HCEC 1CT (cell line): ENCODE measurements around the gene NVL.
A peak's percentile ranks its signal among the peaks of the same experiment; 100 is the strongest.

Experiments used
- DNase-seq: peaks from one replicate; pipeline ENCODE4 v3.0.0-alpha.2; 2017

Gene NVL

DNA sequence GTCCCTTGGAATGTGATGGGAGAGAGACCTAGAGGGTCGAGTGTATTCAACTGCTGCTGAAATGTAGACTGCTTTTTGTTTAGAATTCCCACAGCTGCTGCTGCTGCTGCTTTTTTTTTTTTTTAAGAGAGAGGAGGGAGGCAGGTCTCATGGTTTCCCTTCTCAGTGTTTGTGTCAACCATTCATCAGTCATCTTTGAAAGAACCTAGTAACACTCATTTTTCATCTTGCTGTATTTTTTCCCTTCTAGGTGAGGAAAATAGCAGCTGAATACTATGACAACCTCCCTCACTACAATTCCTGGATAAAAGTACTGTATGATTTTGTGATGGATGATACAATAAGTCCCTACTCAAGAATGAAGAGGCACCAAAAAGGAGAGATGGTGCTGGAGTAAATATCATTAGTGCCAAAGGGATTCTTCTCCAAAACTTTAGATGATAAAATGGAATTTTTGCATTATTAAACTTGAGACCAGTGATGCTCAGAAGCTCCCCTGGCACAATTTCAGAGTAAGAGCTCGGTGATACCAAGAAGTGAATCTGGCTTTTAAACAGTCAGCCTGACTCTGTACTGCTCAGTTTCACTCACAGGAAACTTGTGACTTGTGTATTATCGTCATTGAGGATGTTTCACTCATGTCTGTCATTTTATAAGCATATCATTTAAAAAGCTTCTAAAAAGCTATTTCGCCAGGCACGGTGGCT lies 137.7 kb downstream of the NVL start:
- no peak for DNase-seq

GRCh38 chr1:224189561-224189960 lies 140.4 kb downstream of the NVL start:
- no peak for DNase-seq

- DNase-seq: no peak
These were observed 141.7 kb downstream of the NVL start for GRCh38 chr1:224188286-224188685.

DNA sequence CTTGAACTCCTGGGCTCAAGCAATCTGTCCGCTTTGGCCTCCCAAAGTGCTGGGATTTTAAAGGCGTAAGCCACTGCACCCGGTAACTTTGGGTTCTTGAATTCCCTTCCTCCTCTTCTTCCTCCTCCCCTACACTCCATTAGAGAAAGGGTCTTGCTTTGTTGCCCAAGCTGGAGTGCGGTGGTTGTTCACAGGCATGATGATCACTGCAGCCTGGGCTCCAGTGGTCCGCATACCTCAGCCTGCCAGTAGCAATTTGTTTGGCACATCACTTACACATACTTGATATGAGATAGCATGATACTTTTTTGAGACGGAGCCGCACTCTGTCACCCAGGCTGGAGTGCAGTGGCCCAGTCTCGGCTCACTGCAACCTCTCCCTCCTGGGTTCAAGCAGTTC lies 144.8 kb downstream of the NVL start:
- no peak for DNase-seq

DNA sequence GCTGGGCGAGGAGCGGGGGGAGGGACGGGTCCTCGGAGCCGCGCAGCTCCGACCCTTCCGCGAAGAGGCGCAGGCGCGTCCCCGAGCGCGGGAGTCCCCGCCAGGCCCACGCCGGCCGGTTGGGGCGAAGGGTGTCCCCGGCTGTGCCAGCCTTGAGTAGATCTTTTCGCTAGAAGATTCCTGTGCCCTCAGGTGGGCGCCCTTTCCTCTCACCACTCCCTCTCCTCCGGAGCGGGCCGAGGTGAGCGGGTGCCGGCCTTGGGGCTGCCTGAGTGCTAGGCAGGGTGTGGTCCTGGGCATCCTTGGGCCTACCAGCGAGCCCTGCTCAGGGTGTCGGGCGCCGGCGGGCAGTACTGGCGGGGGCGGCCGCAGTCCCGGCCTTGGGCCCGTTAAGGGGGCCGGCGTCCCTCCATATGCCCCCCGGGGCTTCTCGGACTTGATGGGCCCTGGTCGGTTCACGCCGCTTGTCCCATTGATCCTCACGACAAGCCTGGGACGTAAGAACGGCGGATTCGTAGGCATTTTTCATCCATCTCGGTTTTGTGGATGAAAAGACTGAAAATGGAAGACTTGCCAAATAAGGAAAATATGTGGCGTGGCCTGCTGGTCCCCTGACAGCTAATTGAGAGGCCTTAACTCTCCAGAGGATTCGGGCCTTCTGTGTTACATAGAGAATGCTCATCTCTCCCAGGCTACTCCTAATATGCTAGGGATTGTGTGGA lies 146.2 kb downstream of the NVL start:
- DNase-seq: peak; percentile 56

- DNase-seq: peak; percentile 74
These were observed 146.9 kb downstream of the NVL start, which contains the start of gene DEGS1 for GRCh38 chr1:224182866-224183590. DEGS1 (plus strand) TSS chr1:224183240; CDS start chr1:224183337, 97 bp downstream.

GRCh38 chr1:224182057-224182865 lies 147.7 kb downstream of the NVL start:
- DNase-seq: no peak

DNA sequence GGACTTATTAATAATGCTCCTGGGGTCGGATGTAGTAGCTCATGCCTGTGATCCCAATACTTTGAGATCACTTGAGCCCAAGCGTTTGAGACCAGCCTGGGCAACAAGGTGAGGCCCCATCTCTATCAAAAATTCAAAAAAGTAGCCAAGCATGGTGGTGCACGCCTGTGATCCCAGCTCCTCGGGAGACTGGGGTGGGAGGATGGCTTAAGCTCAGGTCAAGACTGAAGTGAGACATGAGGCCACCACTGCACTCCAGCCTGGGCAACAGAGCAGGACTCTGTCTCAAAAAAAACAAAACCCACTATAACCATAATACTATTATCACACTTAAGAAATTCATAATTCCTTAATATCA lies 148.5 kb downstream of the NVL start:
- no peak for DNase-seq

- DNase-seq: no peak
These were observed 149.1 kb downstream of the NVL start for GRCh38 chr1:224180783-224181452.

GRCh38 chr1:224178894-224179293 lies 151.1 kb downstream of the NVL start:
- DNase-seq: no peak

- no peak for DNase-seq
These were observed 152.5 kb downstream of the NVL start for GRCh38 chr1:224177356-224177999.
